HCT116 (cell line): Measurements from ENCODE around the gene TUG1. TPM values are rescaled to one million over a fixed set of nuclear protein-coding genes. Genes with fewer than 3 reads are reported as not detected.

Source experiments
- ATAC-seq: fragments of 200-7000 bp; cut with Tn5 transposase; 2 replicates; pipeline ENCODE4 v1.9.1; 2020; ENCODE audit warnings: mild to moderate bottlenecking, moderate library complexity
- BruUV-seq: library from RNA; stranded (reverse); fragments of 400-500 nt; replicated peaks from 2 replicates; lab custom pipeline; 2021; lab: Mats Ljungman, UMichigan
- CTCF ChIA-PET: fragments of 300-600 bp; sonication (Branson Sonifier 250); formaldehyde crosslinking; loops from one replicate; lab custom pipeline; 2021; ENCODE audit warnings: antibody characterized with exemption; lab: Charles Lee
- POLR2A ChIA-PET: fragments of 300-600, 350-600 bp; sonication (Branson Sonifier 250); formaldehyde crosslinking; loops from one replicate; lab custom pipeline; 2021; ENCODE audit warnings: antibody characterized with exemption; lab: Charles Lee
- RAD21 ChIA-PET, 2 experiments: fragments of 300-600 bp; sonication (Branson Sonifier 250); formaldehyde crosslinking; loops; one replicate each; lab custom pipeline; 2023; ENCODE audit warnings: low total read pairs in 2 of 2; ENCODE audit not compliant: uncharacterized antibody in 2 of 2, unreplicated experiment in 2 of 2, low non-redundant PET in 1 of 2; lab: Charles Lee
- DNase-seq: peaks from one replicate; pipeline ENCODE4 v3.0.0-alpha.2; 2010; ENCODE audit warnings: low read depth, low spot score
- H2AFZ ChIP-seq: fragments of 200-600 bp; shearing (Covaris generic), sonication (generic); 2 replicates; pipeline ENCODE4 v1.6.1; 2017; ENCODE audit warnings: low read depth, mixed run types, mixed read lengths, antibody characterized with exemption, low read length; ENCODE audit not compliant: poor library complexity, severe bottlenecking
- H3K27ac ChIP-seq: 2 replicates; pipeline ENCODE4 v1.5.1; 2012; ENCODE audit warnings: low read depth, low read length
- H3K27me3 ChIP-seq: fragments of 200-600 bp; sonication (generic); 2 replicates; pipeline ENCODE4 v1.6.1; 2016; ENCODE audit warnings: mixed run types, low read length, mixed read lengths; ENCODE audit not compliant: insufficient read depth
- H3K36me3 ChIP-seq, 2 experiments: fragments of 200-500 bp in 1 of 2; fragments of 200-600 bp in 1 of 2; sonication (Bioruptor generic) in 1 of 2; sonication (generic) in 1 of 2; 2 replicates each; pipeline versions ENCODE4 v1.5.1 to v1.6.1; 2014 to 2016; ENCODE audit warnings: low read length in 2 of 2, inconsistent platforms in 1 of 2, mixed read lengths in 1 of 2, mixed run types in 1 of 2; ENCODE audit not compliant: insufficient read depth in 2 of 2, control insufficient read depth in 1 of 2
- H3K4me1 ChIP-seq, 2 experiments: fragments of 200-600 bp in 1 of 2; sonication (generic) in 1 of 2; 2 replicates each; pipeline versions ENCODE4 v1.5.1 to v1.6.1; 2012 to 2017; ENCODE audit warnings: low read length in 2 of 2, inconsistent platforms in 1 of 2, mild to moderate bottlenecking in 1 of 2, mixed read lengths in 1 of 2, mixed run types in 1 of 2, moderate library complexity in 1 of 2; ENCODE audit not compliant: insufficient read depth in 2 of 2, control insufficient read depth in 1 of 2
- H3K4me2 ChIP-seq: fragments of 200-600 bp; sonication (generic); 2 replicates; pipeline ENCODE4 v1.6.1; 2017; ENCODE audit warnings: mixed run types, low read length, mixed read lengths
- H3K4me3 ChIP-seq, 2 experiments: fragments of 200-600 bp in 1 of 2; sonication (generic) in 1 of 2; replicated peaks in 1 of 2; 2 replicates each; pipeline ENCODE4 v1.5.1; 2011 to 2016; ENCODE audit warnings: low read length in 2 of 2, control low read depth in 1 of 2, low read depth in 1 of 2, mild to moderate bottlenecking in 1 of 2, mixed read lengths in 1 of 2, mixed run types in 1 of 2
- H3K79me2 ChIP-seq: fragments of 200-600 bp; sonication (generic); 2 replicates; pipeline ENCODE4 v1.6.1; 2017; ENCODE audit warnings: mild to moderate bottlenecking, mixed run types, low read length, moderate library complexity, mixed read lengths; ENCODE audit not compliant: insufficient read depth
- H3K9ac ChIP-seq: fragments of 200-600 bp; sonication (generic); 2 replicates; pipeline ENCODE4 v1.6.1; 2016; ENCODE audit warnings: low read length, mixed read lengths
- H3K9me2 ChIP-seq: fragments of 200-600 bp; sonication (generic), shearing (Covaris generic); 2 replicates; pipeline ENCODE4 v1.6.1; 2017; ENCODE audit warnings: mixed run types, mild to moderate bottlenecking, moderate library complexity; ENCODE audit not compliant: insufficient read depth
- H3K9me3 ChIP-seq, 2 experiments: fragments of 200-500 bp in 1 of 2; fragments of 200-600 bp in 1 of 2; sonication (Bioruptor generic) in 1 of 2; sonication (generic) in 1 of 2; 2 replicates each; pipeline ENCODE4 v1.6.1; 2014 to 2017; ENCODE audit warnings: low read length in 2 of 2, mixed read lengths in 2 of 2, inconsistent platforms in 1 of 2, low read depth in 1 of 2, mild to moderate bottlenecking in 1 of 2, mixed run types in 1 of 2, moderate library complexity in 1 of 2; ENCODE audit not compliant: control insufficient read depth in 1 of 2, insufficient read depth in 1 of 2
- H4K20me1 ChIP-seq: fragments of 200-600 bp; sonication (generic), shearing (Covaris generic); 2 replicates; pipeline ENCODE4 v1.6.1; 2017; ENCODE audit warnings: mixed run types, mild to moderate bottlenecking, moderate library complexity; ENCODE audit not compliant: insufficient read depth
- CBX3 ChIP-seq: IDR thresholded peaks from 2 replicates; pipeline ENCODE4 v1.6.1; 2012; ENCODE audit warnings: low read depth
- CEBPB ChIP-seq: IDR thresholded peaks from 2 replicates; pipeline ENCODE4 v1.6.1; 2012; ENCODE audit warnings: low read depth
- EGR1 ChIP-seq: IDR thresholded peaks from 2 replicates; pipeline ENCODE4 v1.6.1; 2012; ENCODE audit warnings: low read depth
- ELF1 ChIP-seq: IDR thresholded peaks from 2 replicates; pipeline ENCODE4 v1.6.1; 2012; ENCODE audit warnings: low read depth, borderline replicate concordance
- FOSL1 ChIP-seq: IDR thresholded peaks from 2 replicates; pipeline ENCODE4 v1.6.1; 2012; ENCODE audit warnings: low read depth
- POLR2AphosphoS5 ChIP-seq: IDR thresholded peaks from 2 replicates; pipeline ENCODE4 v1.6.1; 2011; ENCODE audit warnings: mild to moderate bottlenecking, low read depth, low read length, moderate library complexity
- RAD21 ChIP-seq: IDR thresholded peaks from 2 replicates; pipeline ENCODE4 v1.6.1; 2012; ENCODE audit warnings: low read depth, mild to moderate bottlenecking
- SIN3A ChIP-seq: IDR thresholded peaks from 2 replicates; pipeline ENCODE4 v1.6.1; 2012; ENCODE audit warnings: low read depth
- SRF ChIP-seq: IDR thresholded peaks from 2 replicates; pipeline ENCODE4 v1.6.1; 2012; ENCODE audit warnings: low read depth
- TCF7L2 ChIP-seq: IDR thresholded peaks from 2 replicates; pipeline ENCODE4 v1.7.0; 2011; ENCODE audit warnings: borderline replicate concordance, inconsistent platforms; ENCODE audit not compliant: insufficient read depth, insufficient read length; ENCODE audit errors: extremely low read depth
- YY1 ChIP-seq: IDR thresholded peaks from 2 replicates; pipeline ENCODE4 v1.6.1; 2011; ENCODE audit warnings: low read length, low read depth, moderate library complexity, mild to moderate bottlenecking; ENCODE audit not compliant: insufficient replicate concordance; ENCODE audit errors: extremely low read depth
- ZNF274 ChIP-seq: fragments of 200-500 bp; sonication (Bioruptor generic); IDR thresholded peaks from 2 replicates; pipeline ENCODE4 v1.6.1; 2014; ENCODE audit warnings: mild to moderate bottlenecking, low read depth, low read length, inconsistent platforms
- intact Hi-C: fragments of 100-400 bp; cut with micrococcal nuclease; formaldehyde crosslinking; loops from 2 replicates; pipeline ENCODE4 v1.10.0; 2022
- total RNA-seq: library from RNA; stranded (reverse); gene quantifications from one replicate; pipeline ENCODE4 v1.2.1, GENCODE V29; 2021; ENCODE audit not compliant: unreplicated experiment
- TF ChIP-seq, protein P1 (sequence below), 3 experiments: fragments of 200-600 bp in 1 of 3; sonication (generic) in 1 of 3; IDR thresholded peaks in 2 of 3; conservative IDR thresholded peaks in 1 of 3; 2 replicates each; pipeline ENCODE4 v1.5.1; 2012 to 2017; ENCODE audit warnings: low read depth in 2 of 3, low read length in 2 of 3, antibody characterized with exemption in 1 of 3, borderline replicate concordance in 1 of 3, control low read depth in 1 of 3, mild to moderate bottlenecking in 1 of 3, mixed read lengths in 1 of 3, mixed run types in 1 of 3, moderate library complexity in 1 of 3; ENCODE audit not compliant: insufficient read depth in 1 of 3
- TF ChIP-seq, protein P2 (sequence below): IDR thresholded peaks from 2 replicates; pipeline ENCODE4 v1.6.1; 2012
- TF ChIP-seq, protein P3 (sequence below): IDR thresholded peaks from 2 replicates; pipeline ENCODE4 v1.6.1; 2011; ENCODE audit warnings: mild to moderate bottlenecking, low read length, moderate library complexity; ENCODE audit not compliant: insufficient replicate concordance; ENCODE audit errors: extremely low read depth
- TF ChIP-seq, protein P4 (sequence below): IDR thresholded peaks from 2 replicates; pipeline ENCODE4 v1.6.1; 2012

The TUG1 gene
- total RNA-seq, 1 experiment from 2014 or later = 45.0 TPM

GRCh38 chr22:30955153-30955552 is 13.9 kb upstream of the TUG1 start:
- Histone ChIP-seq H3K9me2 (no peaks in the 10 kb centered on the region; the same call in 1 of the 2 replicates), H3K4me2 (no peak overlapping the region), H3K27ac (no peak overlapping the region), H3K9ac (no peak overlapping the region), H3K4me3 (no peak overlapping the region), H3K4me1 (no peaks in the 10 kb centered on the region), H4K20me1 (no peaks in the 10 kb centered on the region), H2AFZ (no peak overlapping the region)
- BruUV-seq = no TSS peak
- no peak for DNase-seq
- CTCF ChIA-PET = no interaction called here
- ATAC-seq = no peak
- TF ChIP-seq, protein P1, sequence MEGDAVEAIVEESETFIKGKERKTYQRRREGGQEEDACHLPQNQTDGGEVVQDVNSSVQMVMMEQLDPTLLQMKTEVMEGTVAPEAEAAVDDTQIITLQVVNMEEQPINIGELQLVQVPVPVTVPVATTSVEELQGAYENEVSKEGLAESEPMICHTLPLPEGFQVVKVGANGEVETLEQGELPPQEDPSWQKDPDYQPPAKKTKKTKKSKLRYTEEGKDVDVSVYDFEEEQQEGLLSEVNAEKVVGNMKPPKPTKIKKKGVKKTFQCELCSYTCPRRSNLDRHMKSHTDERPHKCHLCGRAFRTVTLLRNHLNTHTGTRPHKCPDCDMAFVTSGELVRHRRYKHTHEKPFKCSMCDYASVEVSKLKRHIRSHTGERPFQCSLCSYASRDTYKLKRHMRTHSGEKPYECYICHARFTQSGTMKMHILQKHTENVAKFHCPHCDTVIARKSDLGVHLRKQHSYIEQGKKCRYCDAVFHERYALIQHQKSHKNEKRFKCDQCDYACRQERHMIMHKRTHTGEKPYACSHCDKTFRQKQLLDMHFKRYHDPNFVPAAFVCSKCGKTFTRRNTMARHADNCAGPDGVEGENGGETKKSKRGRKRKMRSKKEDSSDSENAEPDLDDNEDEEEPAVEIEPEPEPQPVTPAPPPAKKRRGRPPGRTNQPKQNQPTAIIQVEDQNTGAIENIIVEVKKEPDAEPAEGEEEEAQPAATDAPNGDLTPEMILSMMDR (IDR thresholded peaks at IDR 0.05 in 2 of 3, conservative IDR thresholded peaks at IDR 0.05 in 1 of 3; ENCODE audit: borderline replicate concordance in 1 of 3, insufficient read depth in 1 of 3, low read depth in 2 of 3, low read length in 2 of 3) = no peak
- TF ChIP-seq TCF7L2 (no peak), CBX3 (no peak), ELF1 (no peak), RAD21 (no peak), POLR2AphosphoS5 (no peak), YY1 (no peak), FOSL1 (no peak), SRF (no peak), ZNF274 (no peak), SIN3A (no peak), EGR1 (no peak), CEBPB (no peak)
- TF ChIP-seq, protein P2, sequence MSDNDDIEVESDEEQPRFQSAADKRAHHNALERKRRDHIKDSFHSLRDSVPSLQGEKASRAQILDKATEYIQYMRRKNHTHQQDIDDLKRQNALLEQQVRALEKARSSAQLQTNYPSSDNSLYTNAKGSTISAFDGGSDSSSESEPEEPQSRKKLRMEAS = no peak
- TF ChIP-seq, protein P3, sequence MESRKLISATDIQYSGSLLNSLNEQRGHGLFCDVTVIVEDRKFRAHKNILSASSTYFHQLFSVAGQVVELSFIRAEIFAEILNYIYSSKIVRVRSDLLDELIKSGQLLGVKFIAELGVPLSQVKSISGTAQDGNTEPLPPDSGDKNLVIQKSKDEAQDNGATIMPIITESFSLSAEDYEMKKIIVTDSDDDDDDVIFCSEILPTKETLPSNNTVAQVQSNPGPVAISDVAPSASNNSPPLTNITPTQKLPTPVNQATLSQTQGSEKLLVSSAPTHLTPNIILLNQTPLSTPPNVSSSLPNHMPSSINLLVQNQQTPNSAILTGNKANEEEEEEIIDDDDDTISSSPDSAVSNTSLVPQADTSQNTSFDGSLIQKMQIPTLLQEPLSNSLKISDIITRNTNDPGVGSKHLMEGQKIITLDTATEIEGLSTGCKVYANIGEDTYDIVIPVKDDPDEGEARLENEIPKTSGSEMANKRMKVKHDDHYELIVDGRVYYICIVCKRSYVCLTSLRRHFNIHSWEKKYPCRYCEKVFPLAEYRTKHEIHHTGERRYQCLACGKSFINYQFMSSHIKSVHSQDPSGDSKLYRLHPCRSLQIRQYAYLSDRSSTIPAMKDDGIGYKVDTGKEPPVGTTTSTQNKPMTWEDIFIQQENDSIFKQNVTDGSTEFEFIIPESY = no peak
- TF ChIP-seq, protein P4, sequence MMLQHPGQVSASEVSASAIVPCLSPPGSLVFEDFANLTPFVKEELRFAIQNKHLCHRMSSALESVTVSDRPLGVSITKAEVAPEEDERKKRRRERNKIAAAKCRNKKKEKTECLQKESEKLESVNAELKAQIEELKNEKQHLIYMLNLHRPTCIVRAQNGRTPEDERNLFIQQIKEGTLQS = no peak
- TF ChIP-seq, all 23 proteins: peak for 0
- H3K79me2 ChIP-seq = no peaks in the 10 kb centered on the region
- no peaks in the 10 kb centered on the region for H3K27me3 ChIP-seq
- POLR2A ChIA-PET = no interaction called here
- intact Hi-C loops = no loop called here
- H3K9me3 ChIP-seq = no peaks in the 10 kb centered on the region
- H3K36me3 ChIP-seq = 0 out of 4 replicates have a peak, but pooled peaks cover 0 to 2% of the 10 kb centered on the region in 2 experiments
- RAD21 ChIA-PET = no interaction called here
